LNCaP clone FGC (cell line): ENCODE data around the gene DTNA.

Experiments
- DNase-seq: peaks from one replicate; pipeline ENCODE4 v3.0.0-alpha.2; 2011; ENCODE audit warnings: low read depth
- H3K4me3 ChIP-seq: 2 replicates; pipeline ENCODE4 v1.5.1; 2011; ENCODE audit warnings: mild to moderate bottlenecking, low read depth, low read length, control low read depth
- TF ChIP-seq, protein P1 (sequence below): IDR thresholded peaks from 2 replicates; pipeline ENCODE4 v1.5.1; 2012; ENCODE audit warnings: mild to moderate bottlenecking; ENCODE audit not compliant: control insufficient read depth, insufficient read depth; ENCODE audit errors: extremely low read depth

DTNA gene

DNA sequence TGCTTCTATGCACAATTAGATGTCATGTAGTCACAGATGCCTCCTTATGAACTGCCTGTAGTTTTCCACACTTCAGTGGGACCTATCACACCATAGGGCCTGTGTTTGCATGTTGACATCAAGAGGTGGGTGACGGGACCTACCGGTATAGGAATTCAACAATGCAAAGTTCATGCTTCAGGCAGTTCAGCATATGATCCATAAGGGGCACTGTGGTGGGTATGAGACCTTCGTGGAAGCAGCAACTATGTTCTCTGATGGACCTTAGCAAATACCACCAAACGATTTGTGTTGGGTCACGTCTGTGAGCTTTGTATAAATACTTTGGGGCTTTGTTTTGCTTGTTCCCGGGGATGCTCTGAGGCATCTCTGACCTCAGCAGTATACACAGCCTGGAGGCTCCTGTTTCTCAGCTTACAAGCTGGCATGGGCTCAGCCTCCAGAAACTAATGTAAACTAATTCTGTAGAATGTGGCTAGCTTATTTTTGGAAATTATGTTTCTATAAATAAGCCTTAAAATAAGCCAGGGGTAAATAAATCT lies 111.6 kb downstream of the DTNA start:
- DNase-seq = no peak
- TF ChIP-seq, protein P1, sequence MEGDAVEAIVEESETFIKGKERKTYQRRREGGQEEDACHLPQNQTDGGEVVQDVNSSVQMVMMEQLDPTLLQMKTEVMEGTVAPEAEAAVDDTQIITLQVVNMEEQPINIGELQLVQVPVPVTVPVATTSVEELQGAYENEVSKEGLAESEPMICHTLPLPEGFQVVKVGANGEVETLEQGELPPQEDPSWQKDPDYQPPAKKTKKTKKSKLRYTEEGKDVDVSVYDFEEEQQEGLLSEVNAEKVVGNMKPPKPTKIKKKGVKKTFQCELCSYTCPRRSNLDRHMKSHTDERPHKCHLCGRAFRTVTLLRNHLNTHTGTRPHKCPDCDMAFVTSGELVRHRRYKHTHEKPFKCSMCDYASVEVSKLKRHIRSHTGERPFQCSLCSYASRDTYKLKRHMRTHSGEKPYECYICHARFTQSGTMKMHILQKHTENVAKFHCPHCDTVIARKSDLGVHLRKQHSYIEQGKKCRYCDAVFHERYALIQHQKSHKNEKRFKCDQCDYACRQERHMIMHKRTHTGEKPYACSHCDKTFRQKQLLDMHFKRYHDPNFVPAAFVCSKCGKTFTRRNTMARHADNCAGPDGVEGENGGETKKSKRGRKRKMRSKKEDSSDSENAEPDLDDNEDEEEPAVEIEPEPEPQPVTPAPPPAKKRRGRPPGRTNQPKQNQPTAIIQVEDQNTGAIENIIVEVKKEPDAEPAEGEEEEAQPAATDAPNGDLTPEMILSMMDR = no peak
- no peak overlapping the region for H3K4me3 ChIP-seq

DNA sequence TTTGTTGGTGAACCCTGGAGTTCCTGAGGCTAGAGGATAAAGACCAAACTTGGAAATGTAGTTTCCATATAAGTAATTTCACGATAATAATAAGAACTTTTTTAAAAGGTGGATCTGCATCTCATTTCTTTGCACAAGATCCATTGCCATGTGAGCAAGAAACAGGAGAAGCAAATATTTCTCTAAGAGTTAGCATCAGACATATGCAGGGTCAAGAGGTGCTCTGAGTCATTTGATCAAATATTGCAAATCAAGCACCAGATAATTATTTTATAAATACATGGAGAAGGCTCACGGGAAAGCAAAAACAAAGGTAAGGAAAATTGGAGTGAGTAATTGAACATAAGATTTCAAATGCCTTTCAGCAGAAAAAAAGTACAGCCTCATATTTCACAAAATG lies 118.0 kb downstream of the DTNA start:
- TF ChIP-seq, protein P1 = no peak
- H3K4me3 ChIP-seq = no peak overlapping the region
- no peak for DNase-seq

DNA sequence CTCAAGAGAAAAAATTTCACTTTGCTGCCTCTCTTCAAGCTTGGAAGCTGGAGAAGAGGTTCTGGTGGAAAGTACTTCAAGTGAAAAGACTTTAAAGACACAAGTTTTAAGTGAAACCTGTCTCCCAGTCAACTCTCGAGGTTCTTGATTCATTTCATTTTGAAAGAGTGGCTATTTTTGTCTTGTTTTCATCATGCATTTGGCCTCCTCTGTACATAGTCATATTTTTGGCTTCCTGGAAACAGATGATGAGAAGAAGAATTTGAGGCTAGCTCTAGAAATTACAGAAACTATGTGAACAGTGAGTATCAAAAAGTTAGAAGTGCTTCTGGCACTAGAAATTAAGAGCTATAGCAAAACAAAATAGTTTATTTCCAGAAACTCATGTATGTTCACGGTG lies 124.8 kb downstream of the DTNA start:
- DNase-seq = no peak
- TF ChIP-seq, protein P1 = no peak
- H3K4me3 ChIP-seq = no peak overlapping the region

DNA sequence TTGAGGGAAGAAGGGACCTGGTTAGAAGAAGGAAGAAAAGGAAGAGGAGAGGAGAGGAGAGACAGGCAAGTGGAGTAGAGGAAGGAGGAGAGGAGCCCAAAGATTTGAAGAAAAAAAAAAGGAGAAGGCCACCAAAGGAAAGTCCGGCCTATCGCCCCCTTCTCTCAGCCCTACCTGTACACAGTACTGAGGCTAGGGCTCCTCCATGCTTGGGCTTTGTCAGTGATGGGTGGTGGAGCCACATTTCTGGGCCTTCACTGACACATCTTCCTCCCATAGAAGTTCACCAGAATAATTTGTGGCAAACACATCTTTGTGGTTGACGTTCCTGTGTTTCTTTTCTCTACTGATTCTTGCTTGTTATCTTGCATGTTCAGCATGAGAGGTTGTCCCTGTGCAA lies 125.4 kb downstream of the DTNA start:
- no peak for DNase-seq
- TF ChIP-seq, protein P1 = no peak

DNA sequence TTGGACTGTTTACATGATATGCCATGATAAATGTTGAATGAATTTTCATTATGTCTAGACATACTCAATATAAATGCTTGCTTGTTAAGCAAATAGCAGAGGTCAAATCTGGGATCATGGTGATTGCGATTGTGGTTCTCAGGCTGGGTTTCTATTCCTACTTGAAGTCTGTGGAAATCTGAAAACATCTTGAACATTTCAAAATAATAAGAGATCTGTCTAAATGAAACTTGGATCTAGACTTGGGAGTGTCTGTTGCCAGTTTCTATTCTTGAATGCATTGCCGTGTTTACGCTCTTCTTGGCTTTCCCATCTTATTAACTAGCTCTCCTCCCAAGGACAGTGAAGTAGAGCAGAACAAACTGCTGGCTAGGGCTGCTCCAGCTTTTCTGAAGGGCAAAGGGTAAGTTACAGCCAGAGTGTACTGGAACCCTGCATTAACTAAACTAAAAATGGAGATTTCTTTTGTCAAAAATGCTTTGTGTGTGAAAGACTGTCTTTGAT lies 127.7 kb downstream of the DTNA start:
- TF ChIP-seq, protein P1 = no peak
- DNase-seq = no peak
- H3K4me3 ChIP-seq = no peak overlapping the region

More for the DNA sequence above, 125.4 kb downstream of the DTNA start:
- H3K4me3 ChIP-seq = no peak overlapping the region

DNA sequence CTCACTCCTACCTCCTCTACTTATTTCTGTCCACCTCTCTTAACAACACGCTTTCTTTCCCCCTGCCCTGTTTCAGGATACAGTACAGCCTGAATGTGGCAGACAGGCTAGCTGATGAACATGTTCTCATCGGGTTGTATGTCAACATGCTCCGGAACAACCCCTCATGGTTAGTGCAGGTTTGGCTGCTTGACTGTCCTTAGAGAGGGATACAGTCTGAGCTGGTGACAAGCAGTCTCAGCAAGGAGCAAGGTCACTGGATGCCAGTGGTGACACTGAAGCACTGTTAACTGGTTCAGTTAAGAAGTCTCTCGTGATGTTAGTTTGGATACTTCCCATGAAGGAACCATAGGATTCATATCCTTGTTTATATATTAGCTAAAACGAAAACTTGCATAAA lies 128.6 kb downstream of the DTNA start:
- TF ChIP-seq, protein P1 = no peak
- DNase-seq = no peak
- H3K4me3 ChIP-seq = no peak overlapping the region

DNA sequence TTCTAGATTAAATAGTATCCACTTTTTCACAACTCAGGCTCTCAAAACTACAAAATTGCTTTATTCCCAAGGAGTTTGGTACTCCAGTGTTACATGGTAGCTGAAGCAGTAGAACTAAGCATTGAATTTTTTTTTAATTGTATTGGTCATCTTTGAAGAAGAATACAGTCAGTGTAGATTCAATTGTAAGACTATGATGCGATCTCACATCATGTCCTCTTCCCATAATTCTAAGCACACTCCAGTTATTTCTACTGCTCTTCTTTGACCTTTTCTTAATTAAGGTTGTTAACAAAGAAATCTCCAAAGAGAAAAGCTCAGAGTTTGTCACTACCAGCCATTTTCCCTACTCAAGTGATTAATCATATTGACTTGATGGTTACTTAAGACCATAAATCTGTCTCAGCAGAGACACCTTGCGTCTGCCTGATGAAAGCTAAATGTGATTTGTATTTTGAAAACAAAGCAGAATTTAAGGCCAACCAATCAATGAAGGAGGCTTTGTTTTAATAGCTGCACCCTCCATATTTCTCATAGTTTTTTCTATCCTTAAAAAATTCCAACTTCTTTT lies 130.2 kb downstream of the DTNA start:
- H3K4me3 ChIP-seq = no peak overlapping the region
- TF ChIP-seq, protein P1 = peak; percentile 39; the same call in 1 of the 2 replicates
- DNase-seq = no peak
